ENCODE data around the gene ELMO2. TPM values are rescaled to one million over a fixed set of nuclear protein-coding genes. Genes with fewer than 3 reads are reported as not detected.

The ELMO2 gene
- total and polyA plus RNA-seq, 9 of the 15 experiments (the other 6 are each of a cell fraction or from before 2014, with no cell fraction given) = 7.5 to 21.5 (median 15.9) TPM

GRCh38 chr20:46331611-46332361, 74.6 kb downstream of the ELMO2 start:
- intact Hi-C loops (cut with micrococcal nuclease) = no loop called here
- BruUV-seq (replicated peaks) = no TSS peak

More at GRCh38 chr20:46331611-46332361, 74.6 kb downstream of the ELMO2 start:
- ATAC-seq = peak; percentile 61
- Histone ChIP-seq H2AFZ (ENCODE audit: low read depth, low read length) (no peak overlapping the region), H3K36me3 (ENCODE audit: control insufficient read depth, insufficient read depth, low read length) (no peaks in the 10 kb centered on the region), H3K9ac (ENCODE audit: insufficient read depth in 1 of 2, low read depth in 2 of 2, low read length in 2 of 2) (peak overlapping the region in 1 of 2 experiments; percentile 2; a peak in 1 of 4 replicates), H3K4me2 (ENCODE audit: insufficient read depth, low read length) (no peak overlapping the region), H3K27me3 (ENCODE audit: control insufficient read depth in 2 of 2, insufficient read depth in 2 of 2, low read length in 2 of 2) (peaks cover 18 to 67% of the 10 kb centered on the region in 2 experiments), H3K4me1 (replicated peaks in 1 of 2; ENCODE audit: control insufficient read depth in 2 of 2, insufficient read depth in 2 of 2, low read length in 2 of 2) (peaks cover 0 to 19% of the 10 kb centered on the region in 2 experiments; a peak in 2 of 5 replicates), H4K20me1 (replicated peaks; ENCODE audit: control insufficient read depth, insufficient read depth, low read length) (peaks cover 14% of the 10 kb centered on the region), H3K79me2 (ENCODE audit: control insufficient read depth, insufficient read depth, low read length) (no peaks in the 10 kb centered on the region), H3K27ac (ENCODE audit: extremely low read depth, low read depth, low read length) (no peak overlapping the region), H3K4me3 (no peak overlapping the region), H3K9me3 (replicated peaks; ENCODE audit: control insufficient read depth, insufficient read depth, low read depth, low read length) (no peaks in the 10 kb centered on the region), H3K9me1 (ENCODE audit: control insufficient read depth, insufficient read depth, low read length) (peaks cover 2% of the 10 kb centered on the region)
- no peak for FAIRE-seq
- CTCF ChIA-PET (ENCODE audit: low intra/inter-chr PET ratio) = no interaction called here
- 0 out of 2 replicates have a peak, but pooled peaks have one; percentile 5 for TF ChIP-seq BHLHE40 (IDR thresholded peaks at IDR 0.05; ENCODE audit: low read length)
- TF ChIP-seq, protein P1, sequence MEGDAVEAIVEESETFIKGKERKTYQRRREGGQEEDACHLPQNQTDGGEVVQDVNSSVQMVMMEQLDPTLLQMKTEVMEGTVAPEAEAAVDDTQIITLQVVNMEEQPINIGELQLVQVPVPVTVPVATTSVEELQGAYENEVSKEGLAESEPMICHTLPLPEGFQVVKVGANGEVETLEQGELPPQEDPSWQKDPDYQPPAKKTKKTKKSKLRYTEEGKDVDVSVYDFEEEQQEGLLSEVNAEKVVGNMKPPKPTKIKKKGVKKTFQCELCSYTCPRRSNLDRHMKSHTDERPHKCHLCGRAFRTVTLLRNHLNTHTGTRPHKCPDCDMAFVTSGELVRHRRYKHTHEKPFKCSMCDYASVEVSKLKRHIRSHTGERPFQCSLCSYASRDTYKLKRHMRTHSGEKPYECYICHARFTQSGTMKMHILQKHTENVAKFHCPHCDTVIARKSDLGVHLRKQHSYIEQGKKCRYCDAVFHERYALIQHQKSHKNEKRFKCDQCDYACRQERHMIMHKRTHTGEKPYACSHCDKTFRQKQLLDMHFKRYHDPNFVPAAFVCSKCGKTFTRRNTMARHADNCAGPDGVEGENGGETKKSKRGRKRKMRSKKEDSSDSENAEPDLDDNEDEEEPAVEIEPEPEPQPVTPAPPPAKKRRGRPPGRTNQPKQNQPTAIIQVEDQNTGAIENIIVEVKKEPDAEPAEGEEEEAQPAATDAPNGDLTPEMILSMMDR (IDR thresholded peaks at IDR 0.05 in 2 of 3, conservative IDR thresholded peaks at IDR 0.05 in 1 of 3; ENCODE audit: insufficient read depth in 2 of 3, low read depth in 1 of 3, low read length in 3 of 3) = no peak
- in situ Hi-C loops (cut with MboI) = no loop called here
- 7% methylated on average over 12 of the region's 13 CpGs for WGBS (ENCODE audit: insufficient coverage, low coverage, missing lambda C conversion rate)
- POLR2A ChIA-PET = interaction anchor here (0.7 kb wide), 1 partner anchor 14 kb away, joined by 3 read pairs; no protein-coding TSS in a partner anchor
- no peak for DNase-seq (ENCODE audit: extremely low read depth in 1 of 4, low spot score in 3 of 4)
